Stimulated activated CD4-positive, alpha-beta T cell treated with anti-CD3 and anti-CD28 coated beads, Interleukin-2, amount 100 ng/mL, for 4 hours (primary cell): ENCODE data around the gene CARD10.
A peak's percentile ranks its signal among the peaks of the same experiment; 100 is the strongest.

ENCODE experiments used
- DNase-seq: peaks from one replicate; pipeline ENCODE4 v3.0.0-alpha.2; 2020; ENCODE audit warnings: low read depth

The CARD10 gene

GRCh38 chr22:37467391-37467955 lies 51.7 kb downstream of the CARD10 start:
- DNase-seq, result no peak

- DNase-seq, result no peak
These were observed 55.0 kb downstream of the CARD10 start for GRCh38 chr22:37464181-37464580.

- DNase-seq, result no peak
These were observed 56.2 kb downstream of the CARD10 start for GRCh38 chr22:37462983-37463382.

- DNase-seq, result no peak
These were observed 56.8 kb downstream of the CARD10 start for GRCh38 chr22:37462436-37462835.

- DNase-seq, result no peak
These were observed 57.3 kb downstream of the CARD10 start for GRCh38 chr22:37461961-37462360.

- DNase-seq, result no peak
These were observed 58.5 kb downstream of the CARD10 start for GRCh38 chr22:37460684-37461083.

- DNase-seq, result no peak
These were observed 60.0 kb downstream of the CARD10 start for GRCh38 chr22:37459206-37459605.

GRCh38 chr22:37457093-37457893 lies 61.9 kb downstream of the CARD10 start:
- peak; percentile 74 for DNase-seq

GRCh38 chr22:37456346-37456745 lies 62.9 kb downstream of the CARD10 start:
- DNase-seq, result no peak

- no peak for DNase-seq
These were observed 63.3 kb downstream of the CARD10 start for GRCh38 chr22:37455896-37456295.

- no peak for DNase-seq
These were observed 64.1 kb downstream of the CARD10 start for GRCh38 chr22:37454857-37455686.

GRCh38 chr22:37453696-37454095 lies 65.5 kb downstream of the CARD10 start:
- no peak for DNase-seq

- no peak for DNase-seq
These were observed 68.0 kb downstream of the CARD10 start for GRCh38 chr22:37451218-37451617.

GRCh38 chr22:37449331-37450001 lies 69.7 kb downstream of the CARD10 start:
- no peak for DNase-seq

- DNase-seq, result no peak
These were observed 70.6 kb downstream of the CARD10 start for GRCh38 chr22:37448516-37449127.

GRCh38 chr22:37445501-37445900 lies 73.7 kb downstream of the CARD10 start:
- DNase-seq, result no peak

GRCh38 chr22:37443977-37444376 lies 75.2 kb downstream of the CARD10 start:
- DNase-seq, result no peak

GRCh38 chr22:37443086-37443485 lies 76.1 kb downstream of the CARD10 start:
- no peak for DNase-seq

- no peak for DNase-seq
These were observed 76.7 kb downstream of the CARD10 start for GRCh38 chr22:37442537-37442936.

- DNase-seq, result no peak
These were observed 77.1 kb downstream of the CARD10 start for GRCh38 chr22:37442135-37442534.

GRCh38 chr22:37440875-37441274 lies 78.3 kb downstream of the CARD10 start:
- DNase-seq, result no peak
